BJ (cell line): ENCODE results near the gene IGFLR1. TPM values are rescaled to one million over a fixed set of nuclear protein-coding genes. Genes with fewer than 3 reads are reported as not detected.

Experiments used
- CTCF ChIA-PET: fragments of 350-600 bp; formaldehyde crosslinking; extraction: SDS; loops from one replicate; lab custom pipeline; 2021; ENCODE audit warnings: antibody characterized with exemption, inconsistent platforms; lab: Yijun Ruan, JAX
- POLR2A ChIA-PET: fragments of 300-600 bp; sonication (Branson Sonifier 250); formaldehyde crosslinking; extraction: SDS; loops from one replicate; lab custom pipeline; 2021; ENCODE audit warnings: antibody characterized with exemption; lab: Charles Lee
- DNase-seq: peaks from one replicate; pipeline ENCODE4 v3.0.0-alpha.2; 2011; ENCODE audit warnings: low read depth
- H3K27me3 ChIP-seq: 2 replicates; pipeline ENCODE4 v1.6.0; 2011; ENCODE audit warnings: low read length; ENCODE audit not compliant: control insufficient read depth, insufficient read depth
- H3K36me3 ChIP-seq: 2 replicates; pipeline ENCODE4 v1.5.1; 2011; ENCODE audit warnings: low read length; ENCODE audit not compliant: control insufficient read depth, insufficient read depth
- H3K4me3 ChIP-seq: 2 replicates; pipeline ENCODE4 v1.5.1; 2011; ENCODE audit warnings: low read depth, mild to moderate bottlenecking, control low read depth, low read length
- polyA plus RNA-seq: library from polyadenylated mRNA; depleted of rRNA; stranded (reverse); fragments of >200 nt; gene quantifications from 2 replicates; pipeline ENCODE4 v1.2.3, GENCODE V29; 2011
- TF ChIP-seq, protein P1 (sequence below): IDR thresholded peaks from 2 replicates; pipeline ENCODE4 v1.5.1; 2011; ENCODE audit warnings: low read depth, mild to moderate bottlenecking, control low read depth, inconsistent platforms, low read length, moderate library complexity; ENCODE audit not compliant: insufficient read depth

The IGFLR1 gene
- polyA plus RNA-seq, 1 experiment = 1.9 TPM

DNA sequence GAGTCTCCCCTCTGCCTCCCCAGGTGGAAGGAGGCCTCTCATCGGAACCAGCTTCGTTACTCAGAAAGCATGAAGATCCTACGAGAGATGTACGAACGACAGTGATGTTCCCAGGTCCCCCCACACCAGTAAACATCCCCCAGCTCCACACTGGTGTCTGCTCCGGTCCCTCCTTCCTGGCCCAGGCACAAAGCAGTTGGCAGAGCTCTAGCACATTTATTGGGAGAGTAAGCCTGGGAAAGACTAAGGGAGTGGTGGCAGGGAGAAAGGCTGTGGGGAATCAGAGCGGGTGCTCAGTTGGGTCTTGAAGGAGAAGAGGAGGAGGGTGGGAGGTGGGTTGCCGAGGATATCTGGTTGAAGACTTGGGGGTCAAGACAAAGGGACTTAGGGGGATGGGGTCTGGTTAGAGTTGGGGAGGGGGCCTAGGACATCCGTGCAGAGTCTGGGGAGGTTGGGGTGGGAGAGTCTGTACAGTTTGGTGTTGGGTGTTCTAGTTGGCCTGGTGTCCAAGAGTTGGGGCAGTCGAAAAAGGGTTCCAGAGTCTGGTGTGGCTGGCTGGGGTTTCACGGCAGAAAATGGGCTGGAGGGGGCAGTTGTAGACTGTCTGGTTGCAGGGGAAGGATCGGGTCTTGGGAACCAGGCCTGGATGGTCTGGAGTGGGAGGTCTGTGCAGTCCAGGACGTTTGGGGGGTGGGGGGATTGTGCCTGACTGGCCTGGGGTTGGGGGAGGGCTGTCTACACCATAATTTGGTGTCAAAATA is 12.3 kb upstream of the IGFLR1 start:
- no peak for DNase-seq
- no peak overlapping the region for H3K4me3 ChIP-seq
- POLR2A ChIA-PET = no interaction called here

DNA sequence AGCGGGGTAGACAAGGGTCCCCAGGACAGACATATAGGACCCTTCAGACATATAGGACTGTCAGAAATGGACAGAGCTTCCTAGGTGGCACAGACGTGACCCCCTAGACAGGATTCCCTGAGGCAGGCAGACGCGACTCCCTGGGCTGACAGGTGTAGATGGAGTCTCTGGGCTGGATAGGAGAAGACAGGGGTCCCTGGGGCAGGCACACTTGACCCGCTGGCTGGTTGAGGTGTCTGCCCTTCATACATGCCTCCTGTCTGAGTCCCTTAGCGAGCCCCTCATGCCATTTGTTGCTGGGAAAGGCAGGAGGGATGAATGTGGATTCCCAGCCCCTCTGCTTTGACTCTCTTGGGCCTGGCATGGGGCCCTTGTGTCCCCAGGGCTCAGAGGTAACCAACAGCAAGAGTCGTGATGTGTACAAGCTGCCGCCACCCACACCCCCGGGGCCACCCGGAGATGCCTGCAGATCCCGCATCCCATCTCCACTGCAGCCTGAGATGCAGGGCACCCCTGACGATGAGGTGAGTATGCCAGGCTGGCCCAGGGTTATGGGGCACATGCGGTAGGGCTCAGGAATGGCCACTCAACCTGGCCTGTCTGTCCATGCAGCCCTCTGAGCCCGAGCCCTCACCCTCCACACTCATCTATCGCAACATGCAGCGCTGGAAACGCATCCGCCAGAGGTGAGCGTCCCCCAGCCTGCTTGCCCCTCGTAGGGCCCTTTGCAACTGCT is 11.6 kb upstream of the IGFLR1 start:
- no peaks in the 10 kb centered on the region for H3K27me3 ChIP-seq
- ChIA-PET POLR2A (no interaction called here), CTCF (interaction anchor here (0.7 kb wide), 1 partner anchor 197 kb away, joined by 3 read pairs; no protein-coding TSS in a partner anchor)
- TF ChIP-seq, protein P1, sequence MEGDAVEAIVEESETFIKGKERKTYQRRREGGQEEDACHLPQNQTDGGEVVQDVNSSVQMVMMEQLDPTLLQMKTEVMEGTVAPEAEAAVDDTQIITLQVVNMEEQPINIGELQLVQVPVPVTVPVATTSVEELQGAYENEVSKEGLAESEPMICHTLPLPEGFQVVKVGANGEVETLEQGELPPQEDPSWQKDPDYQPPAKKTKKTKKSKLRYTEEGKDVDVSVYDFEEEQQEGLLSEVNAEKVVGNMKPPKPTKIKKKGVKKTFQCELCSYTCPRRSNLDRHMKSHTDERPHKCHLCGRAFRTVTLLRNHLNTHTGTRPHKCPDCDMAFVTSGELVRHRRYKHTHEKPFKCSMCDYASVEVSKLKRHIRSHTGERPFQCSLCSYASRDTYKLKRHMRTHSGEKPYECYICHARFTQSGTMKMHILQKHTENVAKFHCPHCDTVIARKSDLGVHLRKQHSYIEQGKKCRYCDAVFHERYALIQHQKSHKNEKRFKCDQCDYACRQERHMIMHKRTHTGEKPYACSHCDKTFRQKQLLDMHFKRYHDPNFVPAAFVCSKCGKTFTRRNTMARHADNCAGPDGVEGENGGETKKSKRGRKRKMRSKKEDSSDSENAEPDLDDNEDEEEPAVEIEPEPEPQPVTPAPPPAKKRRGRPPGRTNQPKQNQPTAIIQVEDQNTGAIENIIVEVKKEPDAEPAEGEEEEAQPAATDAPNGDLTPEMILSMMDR = no peak
- no peak overlapping the region for H3K4me3 ChIP-seq
- DNase-seq = no peak
- H3K36me3 ChIP-seq = peaks cover 12% of the 10 kb centered on the region

More for the DNA sequence above, 12.3 kb upstream of the IGFLR1 start:
- CTCF ChIA-PET = interaction anchor here (0.7 kb wide), 1 partner anchor 196 kb away, joined by 3 read pairs; no protein-coding TSS in a partner anchor
- H3K36me3 ChIP-seq = peaks cover 12% of the 10 kb centered on the region
- H3K27me3 ChIP-seq = no peaks in the 10 kb centered on the region
- TF ChIP-seq, protein P1 = no peak

DNA sequence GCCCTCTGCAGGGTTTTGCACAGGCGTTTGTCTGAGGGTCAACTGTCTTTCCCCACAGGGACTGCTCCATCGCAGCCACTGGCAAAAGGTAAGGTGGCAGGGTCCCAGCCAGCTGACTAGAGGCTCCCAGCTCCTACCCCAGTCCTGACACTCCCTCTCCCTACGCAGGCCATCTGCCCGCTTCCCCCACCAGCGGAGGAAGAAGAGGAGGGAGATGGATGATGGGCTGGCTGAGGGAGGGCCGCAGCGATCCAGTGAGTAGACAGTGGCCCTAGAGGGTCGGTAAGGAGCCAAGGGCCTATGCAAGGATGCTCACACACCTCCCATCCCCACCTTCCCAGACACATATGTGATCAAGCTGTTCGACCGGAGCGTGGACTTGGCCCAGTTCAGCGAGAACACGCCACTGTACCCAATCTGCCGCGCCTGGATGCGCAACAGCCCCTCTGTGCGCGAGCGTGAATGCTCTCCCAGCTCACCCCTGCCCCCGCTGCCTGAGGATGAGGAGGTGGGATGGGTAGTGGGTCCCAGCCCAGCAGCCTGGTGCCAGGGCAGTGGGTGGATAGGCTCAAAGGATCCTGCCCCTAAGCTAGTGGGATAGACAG is 10.6 kb upstream of the IGFLR1 start:
- Histone ChIP-seq H3K27me3 (no peaks in the 10 kb centered on the region), H3K4me3 (no peak overlapping the region), H3K36me3 (peaks cover 12% of the 10 kb centered on the region)
- ChIA-PET POLR2A (no interaction called here), CTCF (no interaction called here)
- TF ChIP-seq, protein P1 = no peak
- no peak for DNase-seq

DNA sequence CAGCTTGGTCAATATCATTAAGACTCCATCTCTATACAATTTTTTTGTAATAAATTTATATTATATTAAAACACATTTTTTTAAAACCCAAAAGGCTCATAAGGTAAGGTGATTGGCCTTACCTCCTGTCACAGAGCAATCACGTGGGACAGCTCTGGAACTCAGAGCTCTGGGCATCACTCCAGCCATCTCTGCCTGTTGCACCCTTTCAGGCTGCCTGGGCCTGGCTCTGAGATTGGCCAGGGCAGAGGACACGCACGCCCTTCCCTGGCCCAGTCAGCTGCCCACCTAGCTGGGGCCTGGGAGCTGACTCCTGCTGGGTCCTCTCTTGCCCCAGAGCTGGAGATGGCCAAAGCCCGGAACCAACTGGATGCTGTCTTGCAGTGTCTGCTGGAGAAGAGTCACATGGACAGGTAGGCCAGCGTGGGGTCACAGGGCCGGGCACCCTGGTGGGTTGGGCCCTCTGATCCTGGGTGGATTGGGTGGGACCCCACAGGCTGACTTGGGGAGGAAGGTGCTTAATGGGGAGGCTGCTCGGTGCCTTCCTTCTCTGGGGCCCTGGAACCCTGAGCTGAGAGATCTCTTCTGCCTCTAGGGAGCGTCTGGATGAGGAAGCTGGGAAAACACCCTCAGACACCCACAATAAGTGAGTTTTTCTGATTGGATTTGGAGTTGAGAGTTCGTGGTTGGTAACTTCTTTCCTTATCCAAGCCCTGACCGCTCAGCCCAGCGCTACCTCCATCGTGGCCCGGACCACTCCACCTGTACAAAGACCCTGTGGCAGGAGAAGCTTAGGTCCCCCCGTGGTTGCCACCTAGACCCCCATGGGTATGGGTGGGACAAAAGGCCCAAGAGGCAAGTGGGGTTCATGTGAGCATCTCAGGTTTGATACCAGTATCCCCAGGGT is 9.8 kb upstream of the IGFLR1 start:
- Histone ChIP-seq H3K4me3 (no peak overlapping the region), H3K36me3 (peaks cover 12% of the 10 kb centered on the region), H3K27me3 (no peaks in the 10 kb centered on the region)
- POLR2A ChIA-PET = no interaction called here
- CTCF ChIA-PET = interaction anchor here (1.0 kb wide), 1 partner anchor 17 kb away, joined by 3 read pairs; no protein-coding TSS in a partner anchor
- DNase-seq = no peak
- TF ChIP-seq, protein P1 = no peak
